ENCODE results near the gene SIDT2. TPM values are rescaled to one million over a fixed set of nuclear protein-coding genes. Genes with fewer than 3 reads are reported as not detected.

SIDT2 gene
- total and polyA plus RNA-seq, 2 of the 8 experiments (the other 6 are each of a cell fraction or from before 2014, with no cell fraction given) = 18.5 to 21.1 TPM

DNA sequence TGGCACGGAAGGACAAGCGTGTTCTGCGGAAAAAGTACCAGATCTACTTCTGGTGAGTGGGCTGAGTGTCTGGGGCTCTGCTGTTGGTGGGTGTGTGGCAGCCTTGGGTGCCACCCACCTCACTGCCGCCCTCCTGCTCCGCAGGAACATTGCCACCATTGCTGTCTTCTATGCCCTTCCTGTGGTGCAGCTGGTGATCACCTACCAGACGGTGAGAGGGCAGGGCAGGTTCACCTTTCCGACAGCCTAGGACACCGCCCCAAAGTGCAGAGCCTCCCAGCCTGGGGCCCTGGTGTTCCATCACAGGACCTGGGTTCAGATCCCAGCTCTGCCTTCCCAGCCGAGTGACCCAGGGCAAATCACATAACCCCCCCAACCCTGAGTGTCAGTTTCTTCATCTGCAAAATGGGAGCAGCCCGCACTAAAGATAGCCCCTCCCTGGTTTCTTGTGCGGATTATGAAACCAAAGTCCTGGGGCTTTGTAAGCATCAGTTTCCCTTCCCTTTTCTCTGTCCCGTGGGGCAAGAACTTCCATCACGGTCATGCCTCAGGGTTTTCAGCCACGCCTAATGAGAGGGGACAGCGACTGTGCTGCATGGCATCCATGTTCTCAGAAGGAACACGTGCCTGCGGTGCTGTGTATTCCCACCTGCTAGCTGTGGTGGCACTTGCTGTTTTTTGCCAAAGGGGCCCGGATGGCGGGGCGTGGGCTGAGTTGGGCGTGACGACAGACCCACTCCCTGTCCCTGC, 10.8 kb downstream of the SIDT2 start:
- Histone ChIP-seq H3K4me1 (replicated peaks in 1 of 4; ENCODE audit: control insufficient read depth in 3 of 4, insufficient read depth in 4 of 4, low read length in 3 of 4) (no peaks in the 10 kb centered on the region), H3K4me2 (ENCODE audit: insufficient read depth in 1 of 2, low read depth in 2 of 2, low read length in 2 of 2) (no peak overlapping the region), H3K4me3 (ENCODE audit: extremely low read depth in 1 of 4, insufficient read depth in 2 of 4, low read depth in 3 of 4, low read length in 4 of 4) (no peak overlapping the region), H3K18ac (ENCODE audit: extremely low read depth, low read length) (no peak overlapping the region), H2BK20ac (ENCODE audit: low read length) (no peak overlapping the region), H3K9ac (replicated peaks in 1 of 4; ENCODE audit: extremely low read depth in 1 of 4, low read depth in 3 of 4, low read length in 3 of 4) (no peak overlapping the region), H3K27ac (ENCODE audit: low read depth, low read length) (no peak overlapping the region), H3K27me3 (replicated peaks in 1 of 4; ENCODE audit: control insufficient read depth in 3 of 4, extremely low read depth in 1 of 4, insufficient read depth in 3 of 4, low read length in 3 of 4) (no peaks in the 10 kb centered on the region), H3K9me3 (ENCODE audit: insufficient read depth in 2 of 2, low read depth in 1 of 2, low read length in 1 of 2) (no peaks in the 10 kb centered on the region), H3K14ac (ENCODE audit: insufficient read length) (no peak overlapping the region), H3K4ac (replicated peaks; ENCODE audit: insufficient read length, low read depth, low read length) (no peak overlapping the region), H4K5ac (ENCODE audit: insufficient read length, low read depth, low read length) (no peak overlapping the region), H3K23ac (ENCODE audit: insufficient read length) (no peak overlapping the region), H3K79me1 (ENCODE audit: low read depth, low read length) (no peaks in the 10 kb centered on the region), H2BK120ac (replicated peaks; ENCODE audit: low read depth, low read length) (no peak overlapping the region), H3K79me2 (ENCODE audit: control insufficient read depth in 1 of 2, insufficient read depth in 2 of 2, low read length in 2 of 2) (no peaks in the 10 kb centered on the region), H4K91ac (replicated peaks; ENCODE audit: insufficient read length, low read length) (no peak overlapping the region), H3K36me3 (ENCODE audit: control insufficient read depth in 2 of 4, insufficient read depth in 4 of 4, low read length in 3 of 4) (peaks cover 0 to 11% (median 1%) of the 10 kb centered on the region in 4 experiments; a peak in 3 of 8 replicates), H3K56ac (replicated peaks; ENCODE audit: insufficient read length, low read depth, low read length) (no peak overlapping the region), H4K8ac (ENCODE audit: extremely low read depth, insufficient read depth, low read length) (no peak overlapping the region), H2BK15ac (ENCODE audit: low read length) (no peak overlapping the region), H2AK5ac (ENCODE audit: low read depth, low read length) (no peak overlapping the region), H2BK5ac (ENCODE audit: low read depth, low read length) (no peak overlapping the region), H2AFZ (ENCODE audit: low read length) (no peak overlapping the region), H2BK12ac (ENCODE audit: low read depth, low read length) (no peak overlapping the region), H4K20me1 (replicated peaks in 1 of 2; ENCODE audit: control insufficient read depth in 1 of 2, insufficient read depth in 2 of 2, low read length in 2 of 2) (peaks cover 0 to 2% of the 10 kb centered on the region in 2 experiments), H3K23me2 (ENCODE audit: low read depth, low read length) (no peaks in the 10 kb centered on the region)
- ChIA-PET CTCF (ENCODE audit: partially characterized antibody) (interaction anchor here (14.0 to 18.7 kb wide), 2 partner anchors 9 to 33 kb away, joined by 249 to 449 read pairs; partner anchors contain the start of genes PCSK7, RNF214 and TAGLN), POLR2A (ENCODE audit: partially characterized antibody) (interaction anchor here (1.5 to 12.6 kb wide), 3 partner anchors 8 to 33 kb away, joined by 4 to 153 read pairs (median 14); partner anchors contain the start of gene TAGLN)
- FAIRE-seq (no peak), DNase-seq (ENCODE audit: low read depth in 1 of 2, low spot score in 2 of 2) (no peak)
- 96% methylated on average over 22 of the region's 22 CpGs; no CpG with 5 or more reads in 1 of the 2 experiments for WGBS, 2 experiments (ENCODE audit: extremely low coverage in 1 of 2, insufficient coverage in 1 of 2, insufficient read length in 1 of 2, insufficient replicate concordance in 2 of 2, low coverage in 1 of 2, low lambda C conversion rate in 2 of 2, missing lambda C conversion rate in 1 of 2)
- TF ChIP-seq SIRT6 (IDR thresholded peaks at IDR 0.05; ENCODE audit: low read length) (no peak), SP1 (IDR thresholded peaks at IDR 0.05; ENCODE audit: low read depth, low read length) (no peak), EZH2 (IDR thresholded peaks at IDR 0.05; ENCODE audit: low read depth, low read length, severe bottlenecking) (no peak), POLR2AphosphoS5 (IDR thresholded peaks at IDR 0.05; ENCODE audit: low read depth, low read length) (no peak), FOSL1 (IDR thresholded peaks at IDR 0.05; ENCODE audit: insufficient read depth, low read depth, low read length) (no peak), GABPA (IDR thresholded peaks at IDR 0.05; ENCODE audit: borderline replicate concordance, insufficient read depth, low read length) (no peak), RAD21 (IDR thresholded peaks at IDR 0.05 in 1 of 2, conservative IDR thresholded peaks at IDR 0.05 in 1 of 2; ENCODE audit: low read depth in 2 of 2, low read length in 2 of 2) (no peak), SIX5 (IDR thresholded peaks at IDR 0.05; ENCODE audit: low read depth, low read length) (no peak), BRCA1 (IDR thresholded peaks at IDR 0.05; ENCODE audit: low read depth, low read length) (no peak)
- TF ChIP-seq, protein P1, sequence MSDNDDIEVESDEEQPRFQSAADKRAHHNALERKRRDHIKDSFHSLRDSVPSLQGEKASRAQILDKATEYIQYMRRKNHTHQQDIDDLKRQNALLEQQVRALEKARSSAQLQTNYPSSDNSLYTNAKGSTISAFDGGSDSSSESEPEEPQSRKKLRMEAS (IDR thresholded peaks at IDR 0.05) = no peak

Measured in H1 (cell line).